ENCODE measurements around the gene RBPJ. TPM values are rescaled to one million over a fixed set of nuclear protein-coding genes. Genes with fewer than 3 reads are reported as not detected.
"Not testable (repeated sequence)": the region's sequence is repeated elsewhere in the genome, so short reads cannot be mapped to it uniquely, and the experiment has no call there.

RBPJ gene
- total RNA-seq, 1 experiment from 2014 or later: 115 TPM

DNA sequence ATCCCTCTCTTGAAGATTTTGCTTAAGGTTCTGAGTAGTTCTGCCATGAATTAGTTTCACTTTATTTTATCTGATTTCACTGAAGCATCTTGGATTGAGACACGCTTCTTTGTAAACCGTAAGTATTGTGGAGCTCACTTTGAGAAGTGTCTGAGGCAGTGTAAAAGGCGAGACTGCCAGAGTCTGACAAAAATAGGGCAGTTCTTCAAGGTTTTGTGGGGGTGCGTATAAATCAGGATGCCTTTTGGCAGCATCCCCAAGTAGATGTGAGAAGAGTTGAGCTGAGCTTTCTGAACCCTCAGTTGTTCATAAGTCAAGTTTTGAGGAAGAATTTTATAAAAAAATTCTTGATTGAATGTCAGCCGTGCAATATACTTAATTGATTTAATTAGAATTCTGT is 76.3 kb downstream of the RBPJ start:
- H3K4me1 ChIP-seq: no peaks in the 10 kb centered on the region
- no peak overlapping the region for H3K4me3 ChIP-seq
- H3K36me3 ChIP-seq: peaks cover 33% of the 10 kb centered on the region
- no peak overlapping the region for H3K27ac ChIP-seq
- H3K9me3 ChIP-seq (replicated peaks): no peaks in the 10 kb centered on the region
- no peak for DNase-seq
- no peaks in the 10 kb centered on the region for H3K27me3 ChIP-seq

DNA sequence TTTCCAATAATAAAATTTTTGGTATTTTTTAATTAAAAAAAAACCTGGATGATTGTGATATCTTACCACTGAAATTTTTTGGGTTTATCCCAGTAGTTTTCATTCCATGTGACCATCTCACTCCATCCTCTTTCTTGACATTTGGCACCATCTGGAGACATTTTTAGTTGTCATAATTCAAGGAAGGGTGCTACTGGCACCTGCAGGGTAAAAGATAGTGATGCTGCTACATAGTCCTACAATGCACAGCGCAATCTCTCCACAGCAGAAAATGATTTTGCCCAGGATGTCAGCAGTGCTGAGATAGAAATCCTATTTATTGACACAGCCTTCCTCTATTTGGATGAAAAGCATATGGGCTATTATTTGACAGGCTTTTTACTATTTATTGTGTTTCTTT is 79.3 kb downstream of the RBPJ start:
- no peaks in the 10 kb centered on the region for H3K4me1 ChIP-seq
- no peak for DNase-seq

DNA sequence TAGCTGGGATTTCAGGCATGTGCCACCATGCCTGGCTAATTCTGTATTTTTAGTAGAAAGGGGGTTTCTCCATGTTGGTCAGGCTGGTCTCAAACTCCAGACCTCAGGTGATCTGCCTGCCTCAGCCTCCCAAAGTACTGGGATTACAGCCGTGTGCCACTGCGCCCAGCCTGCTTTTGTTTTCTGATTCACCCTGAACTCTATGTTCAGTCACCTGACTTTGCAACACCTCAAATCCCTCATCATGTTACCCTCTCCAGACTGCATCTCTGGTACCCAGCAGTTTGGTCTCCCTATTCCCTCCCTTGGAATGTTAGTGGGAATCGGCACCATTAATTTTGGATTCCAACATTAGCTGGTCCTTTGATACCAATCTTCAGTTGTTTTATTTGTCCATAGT is 81.2 kb downstream of the RBPJ start:
- not testable (repeated sequence) for H3K4me1 ChIP-seq; H3K27ac ChIP-seq; DNase-seq; H3K4me3 ChIP-seq; H3K9me3 ChIP-seq (replicated peaks); H3K27me3 ChIP-seq
- peaks cover 46% of the 10 kb centered on the region for H3K36me3 ChIP-seq

More for the DNA sequence above, 79.3 kb downstream of the RBPJ start:
- peaks cover 30% of the 10 kb centered on the region for H3K36me3 ChIP-seq
- H3K4me3 ChIP-seq: no peak overlapping the region
- H3K27me3 ChIP-seq: no peaks in the 10 kb centered on the region
- H3K27ac ChIP-seq: no peak overlapping the region
- no peaks in the 10 kb centered on the region; the same call in 1 of the 2 replicates for H3K9me3 ChIP-seq (replicated peaks)

DNA sequence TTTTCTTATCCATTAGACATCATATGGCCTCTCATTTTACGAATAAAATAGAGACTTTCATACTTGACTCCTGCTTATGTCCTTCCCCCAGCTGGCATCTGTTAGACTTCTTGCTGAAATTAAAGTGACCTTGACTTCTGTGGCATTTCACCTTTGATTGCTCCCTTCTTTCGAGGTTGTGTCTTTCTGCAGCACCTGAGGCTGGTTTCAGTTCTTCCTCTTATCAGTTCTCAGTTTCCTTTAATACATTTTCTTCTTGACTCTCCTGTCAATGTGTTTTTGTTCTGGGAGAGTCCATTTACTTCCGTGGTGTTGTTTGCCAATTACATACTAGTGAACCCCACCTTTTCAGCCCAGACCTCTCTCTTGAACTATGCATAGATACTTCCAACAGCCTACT is 81.6 kb downstream of the RBPJ start:
- Histone ChIP-seq H3K27ac (no peak overlapping the region), H3K36me3 (peaks cover 50% of the 10 kb centered on the region), H3K9me3 (replicated peaks) (peaks cover 7% of the 10 kb centered on the region), H3K27me3 (no peaks in the 10 kb centered on the region), H3K4me3 (no peak overlapping the region), H3K4me1 (no peaks in the 10 kb centered on the region)
- no peak for DNase-seq

DNA sequence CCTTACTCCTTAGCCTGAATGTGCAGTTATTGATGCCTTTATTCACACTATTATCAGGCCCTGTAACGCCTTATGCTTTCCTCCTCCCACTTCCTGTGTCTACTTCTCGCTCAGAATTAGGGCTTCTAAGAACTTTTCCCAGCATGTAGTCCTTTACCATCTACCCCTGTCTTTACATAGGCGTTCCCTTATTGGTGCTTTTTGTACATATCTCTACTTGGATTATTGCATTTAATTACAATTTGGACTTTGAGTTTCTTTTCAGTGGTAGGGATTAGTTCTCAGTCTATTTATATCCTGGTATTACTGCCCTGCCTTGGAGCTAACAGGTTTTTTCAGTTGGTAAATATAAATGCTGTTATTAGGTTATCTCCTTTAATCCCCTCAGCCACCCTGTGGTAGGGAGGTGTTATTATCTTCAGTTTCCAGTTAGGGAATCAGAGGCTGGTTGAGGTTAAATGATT is 84.0 kb downstream of the RBPJ start:
- Histone ChIP-seq H3K27me3 (no peaks in the 10 kb centered on the region), H3K4me1 (no peaks in the 10 kb centered on the region), H3K9me3 (replicated peaks) (peaks cover 7% of the 10 kb centered on the region), H3K36me3 (peaks cover 59% of the 10 kb centered on the region), H3K27ac (no peak overlapping the region), H3K4me3 (no peak overlapping the region)
- DNase-seq: no peak

DNA sequence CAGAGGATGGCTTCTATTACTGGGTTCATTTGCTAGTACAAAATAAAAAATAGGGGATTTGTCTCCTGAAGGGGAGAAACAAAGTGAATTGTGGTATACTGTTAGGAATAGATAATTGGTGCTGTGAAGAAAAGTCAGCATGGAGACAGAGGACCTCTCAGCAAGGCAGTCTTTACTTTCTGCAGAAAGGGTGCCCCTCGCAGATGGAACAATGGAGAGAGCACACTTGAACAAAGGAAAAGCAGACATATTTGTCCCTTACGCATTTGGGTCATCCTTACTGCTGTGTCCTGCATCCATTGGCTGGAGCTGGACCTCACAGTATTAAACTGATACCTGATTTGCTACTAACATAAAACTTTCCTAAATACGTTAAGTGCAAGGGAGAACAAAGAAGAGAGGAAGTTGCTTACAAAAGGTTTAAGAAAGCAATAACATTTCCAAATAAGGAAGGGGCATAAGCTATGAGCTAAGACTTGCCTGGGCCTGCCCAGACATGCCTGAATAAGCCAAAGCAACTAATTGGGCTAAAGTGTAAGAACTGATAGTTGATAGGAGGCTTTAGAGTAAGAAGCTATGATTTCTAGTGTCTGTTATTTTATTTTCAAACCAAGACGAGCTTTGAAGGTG is 85.6 kb downstream of the RBPJ start:
- Histone ChIP-seq H3K4me3 (no peak overlapping the region), H3K27me3 (no peaks in the 10 kb centered on the region), H3K4me1 (0 out of 2 replicates have a peak, but pooled peaks cover 3% of the 10 kb centered on the region), H3K9me3 (replicated peaks) (peaks cover 7% of the 10 kb centered on the region), H3K36me3 (peaks cover 55% of the 10 kb centered on the region), H3K27ac (no peak overlapping the region)
- DNase-seq: peak in 1 of 2 experiments; percentile 34

DNA sequence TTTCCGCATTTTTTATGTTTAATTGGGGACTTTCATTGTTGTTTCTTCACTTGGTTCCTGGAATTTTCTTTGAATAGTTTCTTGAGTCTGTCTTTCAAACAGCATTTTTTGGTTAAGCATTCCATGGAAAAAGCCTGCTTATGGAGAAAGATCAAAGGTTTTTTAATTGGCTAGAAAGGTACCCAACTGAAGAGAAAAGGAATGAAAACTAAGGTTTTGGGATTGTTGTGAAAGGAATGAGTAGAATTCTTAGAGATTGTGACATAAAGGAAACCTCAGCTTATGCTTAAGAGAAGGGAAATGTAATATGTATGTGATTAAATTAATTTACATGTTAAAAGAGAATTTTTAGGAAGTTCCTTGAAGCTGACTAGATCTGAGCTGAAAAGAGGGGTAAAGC is 86.7 kb downstream of the RBPJ start:
- Histone ChIP-seq H3K9me3 (replicated peaks) (peaks cover 7% of the 10 kb centered on the region), H3K27ac (no peak overlapping the region), H3K27me3 (no peaks in the 10 kb centered on the region), H3K4me1 (0 out of 2 replicates have a peak, but pooled peaks cover 3% of the 10 kb centered on the region), H3K4me3 (no peak overlapping the region), H3K36me3 (peaks cover 62% of the 10 kb centered on the region)
- DNase-seq: no peak

DNA sequence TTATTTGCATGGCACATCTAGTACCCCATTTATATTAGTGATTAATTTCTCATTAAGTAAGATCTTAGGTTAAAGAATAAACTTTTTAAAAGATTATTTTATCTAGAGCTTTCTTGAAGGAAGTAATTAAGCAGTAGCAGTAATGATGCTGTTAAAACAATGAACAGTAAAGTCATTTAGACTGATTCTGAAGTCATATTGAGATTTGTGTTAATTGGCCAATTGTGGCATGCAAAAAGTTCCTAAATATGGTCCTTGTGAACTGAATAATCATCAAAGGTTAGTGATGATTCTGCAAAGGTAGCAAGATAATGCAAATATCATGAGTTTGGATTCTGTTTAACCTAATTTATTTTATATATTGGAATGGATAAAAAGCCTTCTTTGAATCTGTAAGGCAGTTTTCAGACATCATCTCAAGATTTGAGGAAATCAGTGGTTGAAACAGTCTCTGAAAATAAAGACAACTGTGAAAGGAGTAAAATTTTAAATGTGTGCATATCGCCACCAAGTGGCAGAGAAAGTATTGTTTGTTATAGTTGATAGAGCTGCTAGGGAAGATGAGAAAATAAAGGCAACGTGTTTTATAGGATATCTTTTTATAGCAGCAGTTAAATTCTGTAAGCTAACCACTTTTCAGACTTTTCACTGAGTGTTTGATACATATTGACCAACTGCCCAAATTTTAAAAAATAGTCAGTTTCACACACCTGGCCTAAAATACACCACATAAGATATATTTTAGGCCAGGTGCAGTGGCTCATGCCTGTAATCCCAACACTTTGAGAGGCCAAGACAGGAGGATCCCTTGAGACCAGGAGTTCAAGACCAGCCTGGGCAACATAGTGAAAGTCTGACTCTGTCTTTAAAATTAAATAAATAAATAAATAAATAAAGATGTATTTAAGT is 89.8 kb downstream of the RBPJ start:
- no peak overlapping the region for H3K27ac ChIP-seq
- peaks cover 7% of the 10 kb centered on the region for H3K9me3 ChIP-seq (replicated peaks)
- H3K4me3 ChIP-seq: no peak overlapping the region
- H3K4me1 ChIP-seq: 0 out of 2 replicates have a peak, but pooled peaks cover 3% of the 10 kb centered on the region
- H3K36me3 ChIP-seq: peaks cover 67% of the 10 kb centered on the region
- peak; percentile 34 to 84 for DNase-seq
- H3K27me3 ChIP-seq: no peaks in the 10 kb centered on the region

DNA sequence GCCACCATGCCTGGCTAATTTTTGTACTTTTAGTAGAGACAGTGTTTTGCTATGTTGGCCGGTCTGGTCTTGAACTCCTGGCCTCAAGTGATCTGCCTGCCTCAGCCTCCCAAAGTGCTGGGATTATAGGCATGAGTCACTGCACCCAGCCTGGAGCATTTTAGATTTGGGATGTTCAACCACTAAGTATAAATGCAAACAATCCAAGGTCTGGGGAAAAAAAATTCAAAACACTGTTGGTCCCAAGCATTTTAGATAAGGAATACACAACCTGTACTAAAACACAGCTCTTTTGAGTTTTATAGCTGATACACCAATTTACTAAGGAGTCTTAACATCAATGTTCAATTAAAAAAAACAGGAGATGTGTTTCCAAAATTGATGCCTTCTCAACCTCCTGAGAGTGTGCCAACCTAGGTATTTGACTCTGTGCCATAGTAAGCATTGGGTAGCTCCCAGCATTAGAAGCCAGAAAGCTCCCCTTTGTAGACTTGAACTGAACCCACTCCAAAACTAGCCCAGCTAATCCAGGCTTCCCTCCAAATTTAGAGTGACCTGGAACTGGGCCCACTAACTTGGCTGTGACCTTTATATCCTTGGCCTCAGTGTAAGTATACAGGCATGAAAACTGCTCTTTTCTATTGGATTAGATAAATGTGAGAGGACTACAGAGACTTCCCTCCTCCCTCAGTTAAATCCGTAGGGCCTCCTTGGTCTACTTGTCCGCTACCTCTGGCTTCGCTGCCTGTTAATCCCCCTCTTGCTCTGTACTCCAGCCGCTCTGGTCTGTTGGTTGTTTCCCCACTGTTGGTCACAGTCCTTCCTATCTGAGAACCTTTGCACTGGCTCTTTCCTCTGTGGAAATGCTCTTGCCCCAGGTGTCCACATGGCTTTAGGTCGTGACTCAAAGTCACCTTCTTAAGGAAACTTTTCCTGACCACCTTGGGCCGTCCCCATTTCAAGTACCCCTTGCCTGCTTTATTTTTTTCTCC is 91.9 kb downstream of the RBPJ start:
- Histone ChIP-seq H3K4me3 (no peak overlapping the region), H3K4me1 (0 out of 2 replicates have a peak, but pooled peaks cover 3% of the 10 kb centered on the region), H3K9me3 (replicated peaks) (no peaks in the 10 kb centered on the region), H3K36me3 (peaks cover 60% of the 10 kb centered on the region), H3K27me3 (no peaks in the 10 kb centered on the region), H3K27ac (no peak overlapping the region)
- DNase-seq: no peak

DNA sequence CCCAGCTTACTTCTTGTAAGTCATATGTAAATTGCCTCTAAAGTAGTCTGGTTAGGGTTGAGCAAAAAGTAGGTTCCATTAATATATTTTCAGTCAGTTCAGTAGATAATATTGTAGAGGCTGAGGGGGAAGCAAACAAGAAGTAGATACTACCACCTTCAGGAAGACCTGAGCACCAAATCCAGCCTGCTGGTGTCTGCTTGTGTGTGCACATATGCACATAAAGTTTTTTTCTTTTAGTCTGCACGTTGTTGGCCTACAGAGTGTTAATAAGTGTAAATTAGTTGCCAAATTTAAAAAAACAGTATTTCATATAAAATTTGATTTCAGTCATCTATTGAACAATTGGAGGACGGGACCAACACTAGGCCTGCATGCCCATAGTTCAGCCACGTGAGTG is 92.8 kb downstream of the RBPJ start:
- Histone ChIP-seq H3K27ac (no peak overlapping the region), H3K4me3 (no peak overlapping the region), H3K27me3 (no peaks in the 10 kb centered on the region), H3K4me1 (0 out of 2 replicates have a peak, but pooled peaks cover 3% of the 10 kb centered on the region), H3K9me3 (replicated peaks) (no peaks in the 10 kb centered on the region), H3K36me3 (peaks cover 64% of the 10 kb centered on the region)
- DNase-seq: no peak

DNA sequence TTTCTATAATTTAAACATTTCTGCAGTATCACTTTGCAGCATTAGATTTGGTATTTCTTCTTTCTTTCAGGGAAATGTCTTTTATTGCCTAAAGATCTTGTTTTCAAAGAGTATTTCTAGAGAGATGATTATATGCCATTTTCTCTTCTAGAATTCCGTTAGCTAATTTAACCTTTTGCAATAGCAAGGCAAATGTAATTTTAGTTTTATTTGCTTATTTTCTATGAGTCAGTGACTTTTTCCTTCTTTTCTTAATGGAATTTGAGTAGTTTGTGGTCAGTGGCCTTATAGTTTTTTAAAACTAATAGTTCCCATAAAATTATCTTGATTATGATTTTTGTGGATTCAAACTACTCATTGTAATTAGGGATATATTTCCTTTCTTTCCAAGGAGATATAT is 97.3 kb downstream of the RBPJ start:
- no peak for DNase-seq
- Histone ChIP-seq H3K27me3 (no peaks in the 10 kb centered on the region), H3K27ac (no peak overlapping the region), H3K36me3 (peaks cover 63% of the 10 kb centered on the region), H3K4me1 (no peaks in the 10 kb centered on the region), H3K4me3 (no peak overlapping the region), H3K9me3 (replicated peaks) (no peaks in the 10 kb centered on the region)

DNA sequence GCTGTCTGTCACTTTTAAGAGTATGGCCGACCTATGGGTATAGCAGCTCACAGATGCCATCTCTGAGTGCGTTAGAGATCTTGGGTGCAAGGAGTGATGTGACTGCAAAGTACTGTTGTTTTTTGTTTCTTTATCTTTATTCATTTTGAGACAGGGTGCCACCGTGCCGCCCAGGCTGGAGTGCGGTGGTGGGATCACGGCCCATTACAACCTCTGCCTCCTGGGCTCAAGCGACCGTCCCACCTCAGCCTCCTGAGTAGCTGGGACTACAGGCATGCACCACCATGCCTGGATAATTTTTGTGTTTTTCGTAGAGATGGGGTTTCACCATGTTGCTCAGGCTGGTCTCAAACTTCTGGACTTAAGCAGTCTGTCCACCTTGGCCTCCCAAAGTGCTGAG is 98.0 kb downstream of the RBPJ start:
- Histone ChIP-seq H3K27ac (no peak overlapping the region), H3K36me3 (peaks cover 63% of the 10 kb centered on the region), H3K9me3 (replicated peaks) (no peaks in the 10 kb centered on the region), H3K4me1 (no peaks in the 10 kb centered on the region), H3K4me3 (no peak overlapping the region), H3K27me3 (no peaks in the 10 kb centered on the region)
- DNase-seq: no peak

DNA sequence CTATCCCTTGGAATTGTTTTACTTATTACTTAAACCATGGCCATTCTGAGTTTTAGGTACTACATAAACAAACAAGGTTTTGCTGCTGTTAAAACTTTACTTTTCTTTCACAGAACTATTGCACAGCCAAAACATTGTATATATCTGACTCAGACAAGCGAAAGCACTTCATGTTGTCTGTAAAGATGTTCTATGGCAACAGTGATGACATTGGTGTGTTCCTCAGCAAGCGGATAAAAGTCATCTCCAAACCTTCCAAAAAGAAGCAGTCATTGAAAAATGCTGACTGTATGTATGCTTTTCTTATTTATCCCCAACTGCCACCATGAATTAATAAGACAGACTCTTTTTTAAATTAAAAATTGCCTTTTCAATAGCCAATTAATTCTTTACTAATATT is 99.6 kb downstream of the RBPJ start:
- no peak overlapping the region for H3K27ac ChIP-seq
- H3K27me3 ChIP-seq: no peaks in the 10 kb centered on the region
- H3K9me3 ChIP-seq (replicated peaks): no peaks in the 10 kb centered on the region
- H3K4me1 ChIP-seq: no peaks in the 10 kb centered on the region
- no peak overlapping the region for H3K4me3 ChIP-seq
- no peak for DNase-seq
- H3K36me3 ChIP-seq: peaks cover 70% of the 10 kb centered on the region

DNA sequence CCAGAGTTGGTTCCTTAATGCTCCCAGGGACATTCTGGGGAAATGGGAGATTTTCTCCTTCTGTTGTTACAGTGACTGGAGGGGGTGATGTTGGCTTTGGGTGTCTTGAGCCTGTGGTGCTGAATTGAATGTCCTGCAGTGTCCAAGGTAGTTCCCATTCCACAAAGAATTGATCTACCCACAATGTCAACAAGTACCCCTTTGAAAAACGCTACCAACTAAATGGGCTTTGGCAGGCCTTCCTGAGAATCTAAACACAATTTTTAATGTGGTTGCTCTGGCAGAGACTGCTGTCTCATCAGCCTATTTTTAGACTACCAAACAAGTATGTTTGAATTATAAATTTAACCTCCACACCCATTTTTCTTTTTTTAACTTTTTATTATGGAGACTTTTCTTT is 100.1 kb downstream of the RBPJ start:
- Histone ChIP-seq H3K27ac (no peak overlapping the region), H3K4me1 (no peaks in the 10 kb centered on the region), H3K27me3 (no peaks in the 10 kb centered on the region), H3K9me3 (replicated peaks) (no peaks in the 10 kb centered on the region), H3K4me3 (no peak overlapping the region), H3K36me3 (peaks cover 68% of the 10 kb centered on the region)
- DNase-seq: no peak

All from SJCRH30 (cell line).